HT-29 (cell line): Measurements from ENCODE around the gene MS4A5. TPM values are rescaled to one million over a fixed set of nuclear protein-coding genes. Genes with fewer than 3 reads are reported as not detected.
A peak's percentile ranks its signal among the peaks of the same experiment; 100 is the strongest.
"Not testable (repeated sequence)": the region's sequence is repeated elsewhere in the genome, so short reads cannot be mapped to it uniquely, and the experiment has no call there.

ENCODE experiments used
- DNase-seq: peaks from one replicate; pipeline ENCODE4 v3.0.0-alpha.2; 2015; ENCODE audit warnings: low spot score
- total RNA-seq: library from RNA; depleted of rRNA; stranded (reverse); fragments of >200 nt; shearing (Covaris generic); gene quantifications from 2 replicates; pipeline ENCODE4 v1.2.3, GENCODE V29; 2014; rRNA removed

MS4A5 gene
- not detected in 2 replicates for total RNA-seq

- DNase-seq: no peak
Observed at GRCh38 chr11:60429272-60429671, at the start of gene MS4A5. Gene MS4A5 (plus strand): TSS chr11:60429572. CDS start chr11:60429675, 103 bp downstream.

- no peak for DNase-seq
Observed at GRCh38 chr11:60389279-60389910, 40.0 kb upstream of the MS4A5 start.

- DNase-seq: no peak
Observed at GRCh38 chr11:60390419-60390818, 39.0 kb upstream of the MS4A5 start.

GRCh38 chr11:60392361-60392760 is 37.0 kb upstream of the MS4A5 start:
- no peak for DNase-seq

GRCh38 chr11:60393016-60393415 is 36.4 kb upstream of the MS4A5 start:
- no peak for DNase-seq

DNA sequence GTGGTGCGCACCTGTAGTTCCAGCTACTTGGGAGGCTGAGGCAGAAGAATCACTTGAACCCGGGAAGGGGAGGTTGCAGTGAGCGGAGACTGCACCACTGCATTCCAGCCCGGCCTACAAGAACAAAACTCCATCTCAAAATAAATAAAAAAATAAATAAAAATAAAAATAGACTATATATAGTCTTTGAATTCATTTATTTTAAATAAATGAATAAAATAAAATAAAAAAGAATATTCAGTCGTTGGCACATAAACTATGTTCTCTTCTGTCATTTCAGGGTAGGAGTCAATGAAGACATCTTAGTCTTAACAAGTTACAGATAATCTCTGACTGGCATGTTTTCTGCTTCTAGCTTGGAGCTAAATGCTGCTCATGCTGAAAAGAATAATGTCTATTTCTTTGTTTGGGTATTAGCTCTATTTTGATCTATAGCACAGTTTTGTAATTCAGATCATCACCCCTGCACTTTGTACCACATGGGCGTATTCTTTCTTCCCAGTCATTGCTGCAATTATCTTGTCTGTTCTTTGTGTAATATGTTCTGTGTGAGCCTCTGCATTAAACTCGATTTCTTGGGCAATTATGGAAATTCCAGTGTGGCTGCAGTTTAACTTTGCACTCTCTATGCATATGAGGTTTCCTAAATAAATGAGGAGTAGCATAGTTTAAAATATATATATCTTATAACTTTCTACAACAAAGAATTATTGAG is 34.5 kb upstream of the MS4A5 start:
- DNase-seq: no peak

GRCh38 chr11:60396382-60396781 is 33.0 kb upstream of the MS4A5 start, which contains the start of gene MS4A14:
Gene MS4A14 (plus strand): TSS chr11:60396459. CDS start chr11:60396579, 120 bp downstream.
- no peak for DNase-seq

DNA sequence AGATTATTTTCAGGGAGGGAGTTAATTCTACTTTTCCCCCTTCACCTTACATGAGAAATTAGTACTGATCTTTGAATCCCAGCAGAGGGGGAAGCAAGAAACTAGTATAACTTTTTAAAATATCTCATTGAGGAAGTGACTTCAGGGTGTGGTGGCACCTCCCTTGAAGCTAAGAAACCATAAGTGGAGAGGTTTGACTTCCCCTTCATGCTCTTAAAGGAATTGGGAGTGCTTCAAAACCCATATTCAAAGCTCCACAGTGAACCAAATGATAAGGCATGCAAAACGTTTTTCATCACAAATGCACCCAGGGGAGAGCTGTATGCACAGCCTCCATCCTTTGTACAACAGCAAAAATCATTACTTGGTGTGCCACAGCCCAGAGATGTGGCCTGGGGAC is 32.6 kb upstream of the MS4A5 start:
- DNase-seq: no peak

DNA sequence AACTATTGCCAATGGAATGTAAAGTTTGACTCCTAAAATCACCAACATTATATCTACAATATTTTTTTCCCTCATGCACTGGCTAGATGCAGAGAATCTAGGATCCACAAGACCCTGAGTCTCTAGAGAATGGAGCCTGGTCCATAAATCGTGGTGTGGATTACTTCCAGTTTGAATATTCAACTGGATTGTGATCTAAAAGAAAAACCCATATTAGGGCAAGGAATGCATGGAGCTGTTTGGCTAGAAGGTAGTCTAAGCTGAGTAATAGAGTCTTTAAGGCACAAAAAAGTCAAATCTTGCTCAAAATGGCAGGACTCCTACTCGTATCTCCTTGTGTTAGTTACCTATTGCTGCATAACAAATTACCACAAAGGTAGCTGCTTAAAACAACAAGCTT is 9.4 kb upstream of the MS4A5 start:
- DNase-seq: no peak

GRCh38 chr11:60422609-60423008 is 6.8 kb upstream of the MS4A5 start:
- DNase-seq: no peak

DNA sequence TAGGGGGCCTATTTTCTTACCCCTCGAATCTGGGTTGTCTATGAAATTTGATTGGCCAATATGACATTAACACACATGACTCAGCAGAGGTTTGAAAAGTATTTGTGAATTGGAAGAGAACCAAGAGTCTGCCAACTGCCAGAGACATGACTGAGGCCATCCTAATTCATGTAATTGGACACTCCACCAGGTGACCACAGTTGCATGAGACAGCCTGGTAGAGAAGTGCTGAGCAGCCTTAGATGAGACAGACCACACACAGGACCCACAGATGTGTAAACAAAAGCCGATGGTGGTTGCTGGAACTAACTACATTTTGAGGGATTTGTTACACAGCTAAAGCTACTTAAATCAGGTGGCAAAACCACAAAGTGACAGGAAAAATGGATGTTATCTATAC is 855 bp upstream of the MS4A5 start:
- DNase-seq: no peak

- DNase-seq: no peak
Observed at GRCh38 chr11:60431251-60431650, 1.9 kb downstream of the MS4A5 start.

- no peak for DNase-seq
Observed at GRCh38 chr11:60433401-60433800, 4.0 kb downstream of the MS4A5 start.

DNA sequence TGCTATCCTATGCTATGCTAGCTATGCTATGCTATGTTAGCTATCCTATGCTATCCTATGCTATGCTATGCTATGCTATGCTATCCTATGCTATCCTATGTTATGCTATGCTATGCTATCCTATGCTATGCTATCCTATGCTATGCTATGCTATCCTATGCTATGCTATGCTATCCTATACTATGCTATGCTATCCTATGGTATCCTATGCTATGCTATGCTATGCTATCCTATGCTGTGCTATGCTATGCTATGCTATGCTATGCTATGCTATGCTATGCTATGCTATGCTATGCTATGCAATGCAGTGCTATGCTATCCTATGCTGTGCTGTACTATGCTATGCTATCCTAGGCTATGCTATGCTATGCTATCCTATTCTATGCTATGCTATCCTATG is 17.7 kb downstream of the MS4A5 start:
- DNase-seq: no peak

DNA sequence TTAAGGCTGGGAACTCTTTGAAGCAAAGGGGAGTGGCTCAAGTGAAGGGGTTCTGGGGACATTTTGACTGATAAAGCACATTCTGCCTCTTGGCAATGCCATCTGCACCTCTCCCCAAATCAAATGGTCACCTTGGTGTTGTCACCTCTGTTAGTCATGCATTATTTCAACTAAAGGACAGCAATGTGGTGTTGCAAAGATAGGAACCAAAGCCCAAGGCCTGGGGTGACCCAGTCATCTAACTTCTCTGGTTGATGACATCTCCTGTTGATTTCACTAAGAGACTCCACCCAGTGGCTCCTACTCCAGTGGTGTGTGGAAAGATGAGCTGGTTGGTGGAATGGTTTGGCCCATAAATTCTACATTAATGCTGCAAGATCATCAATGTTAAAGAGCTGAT is 18.5 kb downstream of the MS4A5 start:
- DNase-seq: no peak

- not testable (repeated sequence) for DNase-seq
Observed at GRCh38 chr11:60451185-60451584, 21.8 kb downstream of the MS4A5 start.

GRCh38 chr11:60454212-60454611 is 24.8 kb downstream of the MS4A5 start:
- DNase-seq: no peak

- no peak for DNase-seq
Observed at GRCh38 chr11:60455531-60456042, 26.2 kb downstream of the MS4A5 start, which contains the start of gene MS4A1. Gene MS4A1 (plus strand): TSS chr11:60455847. CDS start chr11:60462375, 6,528 bp downstream.

DNA sequence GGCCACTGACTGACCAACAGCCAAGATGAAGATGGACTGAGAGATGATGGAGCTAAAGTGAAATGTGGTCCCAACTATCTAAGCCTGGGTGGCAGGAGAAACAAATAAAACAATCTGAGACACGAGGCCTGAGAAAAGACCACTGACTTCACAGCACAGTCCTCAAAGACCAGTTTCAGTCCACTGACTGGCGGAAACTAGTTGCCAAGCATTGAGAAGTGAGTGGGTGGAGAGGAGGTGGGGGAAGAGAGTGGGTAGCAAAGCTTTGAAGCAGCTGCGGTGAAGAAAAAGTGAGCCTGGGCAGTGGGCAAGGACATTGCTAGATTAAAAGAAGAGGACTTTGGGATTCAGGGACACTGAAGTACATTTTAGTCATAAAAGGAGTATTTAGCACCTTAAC is 28.2 kb downstream of the MS4A5 start:
- DNase-seq: no peak

DNA sequence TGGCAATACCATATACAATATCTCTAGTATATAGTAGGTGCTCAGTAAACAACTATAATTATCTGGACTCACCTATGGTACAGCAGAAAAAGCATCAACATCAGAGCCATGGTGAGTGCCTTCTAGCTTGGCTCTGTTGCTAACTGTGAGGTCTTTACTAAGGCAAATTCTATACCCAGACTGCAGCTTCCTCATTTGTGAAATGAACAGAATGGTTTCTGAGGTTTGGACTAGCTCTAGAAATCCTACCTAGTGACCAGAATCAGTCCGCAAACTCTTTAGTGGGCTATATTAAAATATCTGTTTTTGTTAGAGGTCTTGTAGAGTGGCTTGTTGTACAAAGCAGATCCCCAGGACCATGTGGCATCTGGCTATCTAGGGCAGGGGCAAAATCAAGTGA is 30.0 kb downstream of the MS4A5 start:
- DNase-seq: no peak

GRCh38 chr11:60468829-60469228 is 39.5 kb downstream of the MS4A5 start:
- no peak for DNase-seq

DNA sequence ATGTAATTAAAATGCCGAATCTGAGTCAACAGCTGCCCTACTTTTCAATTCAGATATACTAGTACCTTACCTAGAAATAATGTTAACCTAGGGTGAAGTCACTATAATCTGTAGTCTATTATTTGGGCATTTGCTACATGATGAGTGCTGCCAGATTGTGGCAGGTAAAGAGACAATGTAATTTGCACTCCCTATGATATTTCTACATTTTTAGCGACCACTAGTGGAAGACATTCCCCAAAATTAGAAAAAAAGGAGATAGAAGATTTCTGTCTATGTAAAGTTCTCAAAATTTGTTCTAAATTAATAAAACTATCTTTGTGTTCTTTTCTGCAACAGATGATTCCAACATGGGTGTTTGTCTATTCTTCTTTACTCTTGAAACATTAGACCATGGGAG is 40.4 kb downstream of the MS4A5 start:
- peak; percentile 22 for DNase-seq

DNA sequence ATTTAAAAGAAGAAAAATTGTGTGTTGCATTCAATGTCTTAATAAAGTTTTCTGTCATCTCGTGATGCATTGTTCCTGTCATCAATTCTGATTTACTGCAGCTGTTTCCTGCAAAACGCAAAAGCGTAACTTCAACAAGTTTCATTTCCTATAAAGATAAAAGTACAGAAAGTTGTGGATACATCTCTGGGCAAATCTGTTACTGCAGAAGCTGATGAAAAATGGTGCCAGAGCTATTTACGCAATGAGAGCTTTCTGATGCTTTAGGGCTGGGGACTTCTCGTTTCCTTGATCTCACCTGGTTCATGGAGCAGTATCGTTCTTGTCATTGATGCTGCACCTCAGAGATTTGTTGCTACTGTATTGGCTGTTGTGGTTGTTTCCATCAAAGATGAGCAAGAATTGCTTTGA is 47.7 kb downstream of the MS4A5 start:
- no peak for DNase-seq
